B cell (primary cell): ENCODE results near the gene SEC16A. TPM values are rescaled to one million over a fixed set of nuclear protein-coding genes. Genes with fewer than 3 reads are reported as not detected.

Experiments used
- ATAC-seq: fragments of 200-7000 bp; cut with Tn5 transposase; one replicate; pipeline ENCODE4 v1.10.0; 2021; ENCODE audit warnings: low read depth, mild to moderate bottlenecking, moderate number of reproducible peaks, moderate library complexity
- CTCF ChIA-PET: fragments of 350-600 bp; sonication (Branson Sonifier 250); formaldehyde crosslinking; loops from one replicate; lab custom pipeline; 2021; ENCODE audit warnings: antibody characterized with exemption, inconsistent platforms; lab: Charles Lee
- POLR2A ChIA-PET: fragments of 350-600 bp; sonication (Branson Sonifier 250); formaldehyde crosslinking; loops from one replicate; lab custom pipeline; 2021; ENCODE audit warnings: antibody characterized with exemption; lab: Charles Lee
- DNase-seq: peaks from one replicate; pipeline ENCODE4 v3.0.0; 2013
- H2AFZ ChIP-seq: 2 replicates; pipeline ENCODE4 v1.6.1; 2012; ENCODE audit warnings: mild to moderate bottlenecking, low read depth, low read length; ENCODE audit not compliant: insufficient read depth, poor library complexity, severe bottlenecking
- H3K27ac ChIP-seq, 2 donors: 1 replicate in 1 of 2; 2 replicates in 1 of 2; pipeline ENCODE4 v1.5.1; 2012 to 2013; ENCODE audit warnings: low read length in 2 of 2, mild to moderate bottlenecking in 2 of 2, moderate library complexity in 1 of 2
- H3K27me3 ChIP-seq, 4 experiments: fragments of 200-600 bp in 1 of 4; sonication (generic) in 1 of 4; replicated peaks in 1 of 4; 1 replicate in 2 of 4; 2 replicates in 2 of 4; pipeline versions ENCODE4 v1.6.1 to v1.7.0; 2013 to 2016; ENCODE audit warnings: low read length in 3 of 4, mild to moderate bottlenecking in 2 of 4, mixed read lengths in 1 of 4, moderate library complexity in 1 of 4; ENCODE audit not compliant: insufficient read depth in 4 of 4, control insufficient read depth in 3 of 4; ENCODE audit errors: control extremely low read depth in 1 of 4
- H3K36me3 ChIP-seq, 2 experiments: replicated peaks in 1 of 2; 1 replicate in 1 of 2; 2 replicates in 1 of 2; pipeline versions ENCODE4 v1.6.1 to v1.7.1; 2013; ENCODE audit warnings: low read length in 1 of 2; ENCODE audit not compliant: insufficient read depth in 2 of 2, control insufficient read depth in 1 of 2; ENCODE audit errors: control extremely low read depth in 1 of 2, extremely low read depth in 1 of 2
- H3K4me1 ChIP-seq, 2 donors: fragments of 200-600 bp in 1 of 2; sonication (generic) in 1 of 2; 1 replicate in 1 of 2; 2 replicates in 1 of 2; pipeline versions ENCODE4 v1.5.1 to v1.6.1; 2013 to 2017; ENCODE audit warnings: low read length in 2 of 2; ENCODE audit not compliant: control insufficient read depth in 2 of 2, insufficient read depth in 2 of 2
- H3K4me2 ChIP-seq: replicated peaks from 2 replicates; pipeline ENCODE3; 2012; ENCODE audit warnings: mild to moderate bottlenecking, low read depth, low read length; ENCODE audit not compliant: poor library complexity, severe bottlenecking
- H3K4me3 ChIP-seq, 5 experiments: fragments of 200-600 bp in 1 of 5; sonication (generic) in 1 of 5; 1 replicate in 3 of 5; 2 replicates in 2 of 5; pipeline versions ENCODE4 v1.5.1 to v1.7.0; 2011 to 2016; ENCODE audit warnings: low read length in 4 of 5, mild to moderate bottlenecking in 4 of 5, low read depth in 2 of 5, control low read depth in 1 of 5, moderate library complexity in 1 of 5; ENCODE audit not compliant: insufficient read depth in 1 of 5; ENCODE audit errors: control extremely low read depth in 1 of 5, extremely low read depth in 1 of 5
- H3K79me2 ChIP-seq: fragments of 200-600 bp; sonication (generic); one replicate; pipeline ENCODE4 v1.6.0; 2016; ENCODE audit warnings: low read length; ENCODE audit not compliant: control insufficient read depth, insufficient read depth
- H3K9ac ChIP-seq: fragments of 200-600 bp; sonication (generic); 2 replicates; pipeline ENCODE4 v1.6.1; 2017; ENCODE audit warnings: mild to moderate bottlenecking, low read length, moderate library complexity
- H3K9me3 ChIP-seq, 3 donors: one replicate each; pipeline versions ENCODE4 v1.6.1 to v1.7.1; 2013; ENCODE audit warnings: low read length in 2 of 3; ENCODE audit not compliant: control insufficient read depth in 2 of 3, insufficient read depth in 1 of 3; ENCODE audit errors: control extremely low read depth in 1 of 3
- H4K20me1 ChIP-seq: 2 replicates; pipeline ENCODE4 v1.6.0; 2012; ENCODE audit warnings: mild to moderate bottlenecking, low read length; ENCODE audit not compliant: insufficient read depth, control insufficient read depth, poor library complexity, severe bottlenecking
- H3K27ac Mint-ChIP-seq: one replicate; pipeline ENCODE4 v1.8.0; 2021; ENCODE audit warnings: mixed read lengths
- H3K27me3 Mint-ChIP-seq: one replicate; pipeline ENCODE4 v1.8.0; 2021; ENCODE audit warnings: mixed read lengths
- H3K4me1 Mint-ChIP-seq: one replicate; pipeline ENCODE4 v1.8.0; 2021; ENCODE audit warnings: mixed read lengths
- H3K4me3 Mint-ChIP-seq: one replicate; pipeline ENCODE4 v1.8.0; 2021; ENCODE audit warnings: mixed read lengths
- H3K9me3 Mint-ChIP-seq: one replicate; pipeline ENCODE4 v1.8.0; 2022; ENCODE audit warnings: mixed read lengths; ENCODE audit not compliant: insufficient read depth
- CTCF ChIP-seq: fragments of 200-600 bp; IDR thresholded peaks from one replicate; pipeline ENCODE4 v1.8.0; 2022; ENCODE audit warnings: antibody characterized with exemption, mild to moderate bottlenecking
- EZH2 ChIP-seq: IDR thresholded peaks from 2 replicates; pipeline ENCODE4 v1.6.1; 2012; ENCODE audit warnings: borderline replicate concordance, low read depth, mild to moderate bottlenecking, moderate library complexity, low read length; ENCODE audit not compliant: insufficient read depth, poor library complexity, severe bottlenecking
- WGBS: methylation state at CpG from one replicate; pipeline ENCODE4 v1.1.5; 2013; ENCODE audit warnings: missing lambda C conversion rate; ENCODE audit not compliant: insufficient coverage; 5-methylcytosine and 5-hydroxymethylcytosine counted together
- intact Hi-C: fragments of 100-400 bp; cut with micrococcal nuclease; formaldehyde crosslinking; loops from one replicate; pipeline ENCODE4 v1.10.0; 2022
- polyA plus RNA-seq: library from polyadenylated mRNA; depleted of rRNA; stranded (reverse); fragments of >200 nt; gene quantifications from 2 replicates; pipeline ENCODE4 v1.2.3, GENCODE V29; 2012
- total RNA-seq, 2 donors: library from RNA; stranded (reverse); fragments of 120-200 nt in 1 of 2; gene quantifications; 1 replicate in 1 of 2; 2 replicates in 1 of 2; pipeline versions ENCODE4 v1.2.3 to v1.2.4, GENCODE V29; 2013 to 2022

The SEC16A gene
- total and polyA plus RNA-seq, 2 donors (not counting 1 experiment from before 2014, with no cell fraction given) = 31.7 to 73.4 TPM

DNA sequence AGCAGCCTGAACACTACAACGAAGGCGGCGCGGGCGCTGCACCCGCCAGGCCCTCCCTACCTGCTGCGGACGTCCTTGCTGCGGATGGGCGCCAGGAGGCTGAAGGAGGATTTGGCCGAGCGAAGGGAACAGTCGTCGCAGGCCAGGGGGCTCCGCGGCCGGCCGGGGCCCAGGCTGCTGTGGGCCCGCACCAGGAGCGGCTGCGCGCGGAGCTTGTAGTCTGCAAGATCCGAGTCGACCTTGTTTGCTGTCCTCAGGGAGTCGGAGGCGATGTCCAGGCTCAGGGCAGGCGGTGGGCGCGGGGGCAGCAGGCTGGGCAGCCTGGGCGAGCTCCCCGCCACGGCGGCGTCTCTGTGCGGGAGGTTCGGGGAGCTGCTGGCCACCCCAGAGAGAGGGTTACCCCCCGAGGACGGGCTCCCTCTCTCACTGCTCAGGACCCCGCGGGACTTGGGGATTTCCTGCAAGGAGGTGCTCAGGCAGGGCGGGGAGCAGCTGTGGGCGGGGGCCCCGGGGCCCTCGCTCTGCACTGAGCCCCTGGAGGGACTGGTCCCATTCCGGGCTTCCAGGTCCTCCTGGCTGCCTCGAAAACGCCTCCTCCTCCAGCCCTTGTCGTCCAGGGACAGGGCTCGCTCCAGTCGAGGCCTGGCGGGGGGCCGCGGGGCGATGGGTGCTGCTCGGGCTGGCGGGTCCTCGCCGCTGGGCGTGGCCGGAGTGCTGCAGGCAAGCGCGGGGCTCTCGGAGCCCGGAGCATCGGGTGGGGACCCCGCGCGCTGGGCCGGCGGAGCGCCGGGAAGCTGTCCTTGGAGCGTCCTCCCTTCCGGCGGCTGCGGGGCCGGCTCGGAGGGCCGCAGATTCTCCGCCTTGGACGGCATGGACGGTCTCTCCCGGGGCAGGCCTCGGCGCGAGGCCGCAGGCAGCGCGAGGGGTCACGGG is 44.0 kb downstream of the SEC16A start:
- DNase-seq = peak; percentile 80
- H3K36me3 ChIP-seq = peaks cover 0 to 14% of the 10 kb centered on the region in 2 experiments
- ATAC-seq = peak; percentile 71
- H3K27ac Mint-ChIP-seq = peak overlapping the region; percentile 59
- peaks cover 53% of the 10 kb centered on the region for H3K79me2 ChIP-seq
- under 1% methylated on average over 91 of the region's 91 CpGs for WGBS
- peaks cover 21 to 28% of the 10 kb centered on the region in 2 donors for H3K4me1 ChIP-seq
- ChIA-PET POLR2A (interaction anchor here (0.6 to 1.3 kb wide), 2 partner anchors 12 to 29 kb away, joined by 4 to 7 read pairs; partner anchors contain the start of genes ENTR1 and PMPCA), CTCF (interaction anchor here (0.9 to 1.3 kb wide), 3 partner anchors 26 to 193 kb away, joined by 3 to 4 read pairs (median 3); no protein-coding TSS in a partner anchor)
- peak overlapping the region; percentile 88 for H2AFZ ChIP-seq
- peaks cover 60% of the 10 kb centered on the region for H4K20me1 ChIP-seq
- peak overlapping the region; percentile 82 for H3K9ac ChIP-seq
- peak overlapping the region; percentile 84 for H3K4me3 Mint-ChIP-seq
- H3K9me3 ChIP-seq = no peaks in the 10 kb centered on the region
- peaks cover 26% of the 10 kb centered on the region for H3K4me1 Mint-ChIP-seq
- H3K4me3 ChIP-seq = peak overlapping the region; percentile 31 to 79 (median 70)
- H3K9me3 Mint-ChIP-seq = no peaks in the 10 kb centered on the region
- no peak for TF ChIP-seq EZH2
- no peak for TF ChIP-seq CTCF
- no peaks in the 10 kb centered on the region for H3K27me3 Mint-ChIP-seq
- intact Hi-C loops = loop anchor here (1.0 to 2.0 kb wide), 3 partner anchors 28 to 44 kb away; partner anchors contain the start of genes ENTR1, PMPCA, SEC16A and SNAPC4
- peak overlapping the region in 1 of 2 donors; percentile 55 for H3K27ac ChIP-seq
- peak overlapping the region; percentile 98 for H3K4me2 ChIP-seq
- H3K27me3 ChIP-seq = no peaks in the 10 kb centered on the region
